ENCODE results near the gene SLC25A31.

The SLC25A31 gene

DNA sequence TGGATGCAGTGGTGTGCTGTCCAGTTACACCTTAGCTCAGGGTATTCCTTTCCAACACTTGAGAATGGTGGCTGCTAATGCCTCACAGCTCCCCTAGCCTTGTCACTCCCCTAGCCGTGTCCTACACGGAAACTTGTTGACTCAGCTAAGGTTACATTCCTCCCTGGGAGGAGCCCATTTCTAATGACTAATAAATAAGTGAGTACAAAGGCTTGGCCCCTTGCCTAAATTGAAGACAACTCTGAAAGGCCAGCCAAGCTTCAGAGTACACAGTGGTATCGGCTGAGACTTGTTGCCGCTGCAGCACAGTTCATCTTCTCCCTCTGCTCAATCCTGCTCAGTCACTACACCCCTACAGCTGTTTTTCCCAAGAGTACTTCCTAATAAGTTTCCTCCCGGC lies 21.2 kb upstream of the SLC25A31 start:
- TF ChIP-seq, protein P1, sequence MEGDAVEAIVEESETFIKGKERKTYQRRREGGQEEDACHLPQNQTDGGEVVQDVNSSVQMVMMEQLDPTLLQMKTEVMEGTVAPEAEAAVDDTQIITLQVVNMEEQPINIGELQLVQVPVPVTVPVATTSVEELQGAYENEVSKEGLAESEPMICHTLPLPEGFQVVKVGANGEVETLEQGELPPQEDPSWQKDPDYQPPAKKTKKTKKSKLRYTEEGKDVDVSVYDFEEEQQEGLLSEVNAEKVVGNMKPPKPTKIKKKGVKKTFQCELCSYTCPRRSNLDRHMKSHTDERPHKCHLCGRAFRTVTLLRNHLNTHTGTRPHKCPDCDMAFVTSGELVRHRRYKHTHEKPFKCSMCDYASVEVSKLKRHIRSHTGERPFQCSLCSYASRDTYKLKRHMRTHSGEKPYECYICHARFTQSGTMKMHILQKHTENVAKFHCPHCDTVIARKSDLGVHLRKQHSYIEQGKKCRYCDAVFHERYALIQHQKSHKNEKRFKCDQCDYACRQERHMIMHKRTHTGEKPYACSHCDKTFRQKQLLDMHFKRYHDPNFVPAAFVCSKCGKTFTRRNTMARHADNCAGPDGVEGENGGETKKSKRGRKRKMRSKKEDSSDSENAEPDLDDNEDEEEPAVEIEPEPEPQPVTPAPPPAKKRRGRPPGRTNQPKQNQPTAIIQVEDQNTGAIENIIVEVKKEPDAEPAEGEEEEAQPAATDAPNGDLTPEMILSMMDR (IDR thresholded peaks at IDR 0.05; ENCODE audit: low read depth, low read length, missing control alignments) = no peak
- in situ Hi-C loops (cut with HindIII; ENCODE audit: low pct_ligation_motif_present, low sequenced_read_pairs) = no loop called here
- H3K27me3 ChIP-seq (replicated peaks) = no peaks in the 10 kb centered on the region
- DNase-seq = peak; percentile 94
- peaks cover 4% of the 10 kb centered on the region for H3K36me3 ChIP-seq (replicated peaks)
- peak overlapping the region; percentile 61 for H3K27ac ChIP-seq
- no peak overlapping the region for H3K4me3 ChIP-seq (ENCODE audit: low read depth, low read length)

DNA sequence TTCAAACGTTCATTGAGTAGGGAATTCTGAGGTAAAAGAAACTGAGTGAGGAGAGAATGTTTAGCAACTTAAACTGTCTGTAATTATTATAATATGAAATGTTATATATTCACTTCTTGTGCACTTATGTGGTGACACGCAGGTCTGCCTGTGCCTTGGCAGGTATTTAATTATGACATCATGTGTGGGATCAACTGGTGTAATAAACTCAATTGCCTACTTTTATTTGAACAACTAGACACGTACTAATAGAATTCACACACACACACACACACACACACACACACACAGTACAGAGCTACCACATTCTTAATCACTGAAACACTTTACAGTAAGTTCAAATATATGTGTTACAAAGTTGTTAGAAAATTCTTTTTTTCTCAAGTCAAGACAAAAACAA lies 20.7 kb upstream of the SLC25A31 start:
- Histone ChIP-seq H3K4me3 (ENCODE audit: low read depth, low read length) (no peak overlapping the region), H3K27me3 (replicated peaks) (no peaks in the 10 kb centered on the region), H3K36me3 (replicated peaks) (peaks cover 4% of the 10 kb centered on the region), H3K27ac (peak overlapping the region; percentile 61)
- TF ChIP-seq, protein P1 (IDR thresholded peaks at IDR 0.05; ENCODE audit: low read depth, low read length, missing control alignments) = no peak
- DNase-seq = peak; percentile 67
- in situ Hi-C loops (cut with HindIII; ENCODE audit: low pct_ligation_motif_present, low sequenced_read_pairs) = no loop called here

DNA sequence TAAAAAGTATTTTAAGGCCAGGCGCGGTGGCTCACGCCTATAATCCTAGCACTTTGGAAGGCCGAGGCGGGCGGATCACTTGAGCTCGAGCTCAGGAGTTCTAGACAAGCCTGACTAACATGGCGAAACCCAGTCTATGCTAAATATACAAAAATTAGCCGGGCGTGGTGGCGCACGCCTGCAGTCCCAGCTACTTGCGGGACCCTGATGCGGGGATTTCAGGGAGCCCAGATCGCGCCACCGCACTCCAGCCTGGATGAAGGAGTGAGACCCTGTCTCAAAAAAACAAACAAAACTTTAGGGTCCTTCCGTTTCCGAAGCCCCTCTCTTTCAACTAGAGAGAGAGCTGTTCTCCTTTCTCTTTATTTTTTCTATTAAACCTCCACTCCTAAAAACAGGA lies 1.2 kb downstream of the SLC25A31 start:
- TF ChIP-seq, protein P1 (IDR thresholded peaks at IDR 0.05; ENCODE audit: low read depth, low read length, missing control alignments) = no peak
- H3K27me3 ChIP-seq (replicated peaks) = no peaks in the 10 kb centered on the region
- in situ Hi-C loops (cut with HindIII; ENCODE audit: low pct_ligation_motif_present, low sequenced_read_pairs) = loop anchor here (25.0 kb wide), 1 partner anchor 119 kb away; no protein-coding TSS in a partner anchor

DNA sequence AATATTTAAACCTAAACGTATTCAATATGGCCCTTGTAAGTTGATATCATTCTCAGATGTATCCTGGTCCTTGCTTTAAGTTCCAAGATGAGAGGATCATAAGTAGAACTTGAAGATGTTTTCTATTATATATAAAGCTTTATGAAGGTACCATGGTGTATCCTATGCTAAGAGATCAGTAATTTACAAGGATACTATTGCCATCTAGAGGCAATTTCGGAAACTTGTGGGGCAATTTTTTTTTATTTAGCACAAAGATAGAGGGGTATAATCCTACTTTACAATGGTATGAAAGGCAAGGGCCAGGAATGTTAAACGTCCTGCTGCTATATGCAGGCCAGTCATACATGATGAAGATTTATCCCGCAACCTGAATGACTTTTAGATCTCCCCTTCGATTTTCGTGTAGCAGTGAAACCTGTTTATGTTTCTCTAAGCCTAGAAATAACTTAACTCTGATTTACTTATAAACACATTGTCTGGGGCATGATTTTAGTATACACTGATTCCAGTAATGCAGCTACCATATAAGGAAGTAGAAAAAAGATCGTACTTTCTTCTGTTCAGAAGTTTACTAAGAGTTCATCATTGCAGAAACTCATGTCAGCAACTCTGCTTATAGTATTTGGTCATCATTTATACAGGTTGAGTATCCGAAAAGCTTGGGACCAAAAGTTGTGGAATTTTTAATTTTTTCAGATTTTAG lies 2.6 kb downstream of the SLC25A31 start:
- no peak overlapping the region for H3K4me3 ChIP-seq (ENCODE audit: low read depth, low read length)
- TF ChIP-seq, protein P1 (IDR thresholded peaks at IDR 0.05; ENCODE audit: low read depth, low read length, missing control alignments) = peak; percentile 30
- H3K27ac ChIP-seq = no peak overlapping the region
- H3K36me3 ChIP-seq (replicated peaks) = no peaks in the 10 kb centered on the region
- in situ Hi-C loops (cut with HindIII; ENCODE audit: low pct_ligation_motif_present, low sequenced_read_pairs) = loop anchor here (25.0 kb wide), 1 partner anchor 120 kb away; no protein-coding TSS in a partner anchor
- peak; percentile 31 for DNase-seq
- no peaks in the 10 kb centered on the region for H3K27me3 ChIP-seq (replicated peaks)

More for the DNA sequence above, 1.2 kb downstream of the SLC25A31 start:
- H3K27ac ChIP-seq = no peak overlapping the region
- no peaks in the 10 kb centered on the region for H3K36me3 ChIP-seq (replicated peaks)
- no peak overlapping the region for H3K4me3 ChIP-seq (ENCODE audit: low read depth, low read length)
- DNase-seq = no peak

DNA sequence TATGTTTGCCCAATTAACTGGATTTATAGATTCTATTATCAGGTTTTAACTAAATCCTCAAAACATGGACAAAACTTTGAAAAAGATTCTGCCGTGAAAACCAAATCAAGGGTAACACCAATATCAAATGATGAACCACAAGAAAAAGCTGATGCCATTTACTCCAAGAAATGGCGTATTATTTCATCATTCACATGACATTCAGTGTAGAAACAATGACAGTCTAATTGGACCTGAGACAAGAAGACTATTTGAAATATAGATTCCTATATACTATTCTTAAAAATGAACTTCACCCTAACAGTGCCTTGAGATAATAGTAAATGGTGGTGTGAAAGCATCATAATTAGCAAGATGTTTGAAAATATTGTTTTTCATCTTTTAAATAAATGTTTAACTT lies 4.8 kb downstream of the SLC25A31 start:
- H3K4me3 ChIP-seq (ENCODE audit: low read depth, low read length) = no peak overlapping the region
- no peaks in the 10 kb centered on the region for H3K36me3 ChIP-seq (replicated peaks)
- DNase-seq = no peak
- TF ChIP-seq, protein P1 (IDR thresholded peaks at IDR 0.05; ENCODE audit: low read depth, low read length, missing control alignments) = no peak
- H3K27me3 ChIP-seq (replicated peaks) = no peaks in the 10 kb centered on the region
- no peak overlapping the region for H3K27ac ChIP-seq
- in situ Hi-C loops (cut with HindIII; ENCODE audit: low pct_ligation_motif_present, low sequenced_read_pairs) = loop anchor here (25.0 kb wide), 1 partner anchor 123 kb away; no protein-coding TSS in a partner anchor

Data from brain microvascular endothelial cell (primary cell).